HG03460 (cell line): ENCODE data around the gene IRF2BP2.

Experiments
- ATAC-seq: cut with Tn5 transposase; IDR thresholded peaks from one replicate; pipeline ENCODE4 v1.9.1; 2021; ENCODE audit not compliant: unreplicated experiment

Gene IRF2BP2

DNA sequence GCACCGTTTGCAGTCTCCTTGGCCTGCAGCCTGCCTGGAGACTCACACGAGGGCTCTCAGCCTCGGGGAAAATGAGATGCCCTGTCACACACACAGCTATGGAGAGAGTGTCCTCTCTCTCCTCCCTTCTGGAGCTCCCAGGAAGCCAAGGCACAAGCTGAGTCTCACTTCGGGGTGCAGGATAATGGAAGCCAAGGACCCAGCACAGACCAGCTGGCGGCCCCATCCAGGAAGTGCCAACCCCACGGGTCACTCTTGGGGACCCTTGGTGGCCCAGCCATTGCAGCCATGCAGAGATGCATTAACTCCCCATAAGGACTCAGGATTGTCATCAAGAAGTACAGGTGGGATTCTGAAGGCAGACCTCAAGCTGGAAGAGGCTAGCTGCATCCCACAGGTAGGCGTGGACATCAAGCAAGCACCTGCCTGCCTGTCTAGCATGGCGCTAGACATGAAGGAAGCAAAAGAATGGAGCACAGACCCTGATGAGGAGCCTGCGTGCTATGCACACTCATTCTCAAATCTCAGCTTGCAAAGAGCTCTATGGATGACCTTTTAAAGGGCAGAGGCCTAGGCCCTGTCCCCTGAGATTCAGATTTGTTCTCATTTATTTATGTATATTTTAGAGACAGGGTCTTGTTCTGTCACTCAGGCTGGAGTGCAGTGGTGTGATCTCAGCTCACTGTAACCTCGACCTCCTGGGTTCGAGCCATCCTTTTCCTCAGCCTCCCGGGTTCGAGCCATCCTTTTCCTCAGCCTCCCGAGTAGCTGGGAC is 49.9 kb downstream of the IRF2BP2 start:
- no peak for ATAC-seq

DNA sequence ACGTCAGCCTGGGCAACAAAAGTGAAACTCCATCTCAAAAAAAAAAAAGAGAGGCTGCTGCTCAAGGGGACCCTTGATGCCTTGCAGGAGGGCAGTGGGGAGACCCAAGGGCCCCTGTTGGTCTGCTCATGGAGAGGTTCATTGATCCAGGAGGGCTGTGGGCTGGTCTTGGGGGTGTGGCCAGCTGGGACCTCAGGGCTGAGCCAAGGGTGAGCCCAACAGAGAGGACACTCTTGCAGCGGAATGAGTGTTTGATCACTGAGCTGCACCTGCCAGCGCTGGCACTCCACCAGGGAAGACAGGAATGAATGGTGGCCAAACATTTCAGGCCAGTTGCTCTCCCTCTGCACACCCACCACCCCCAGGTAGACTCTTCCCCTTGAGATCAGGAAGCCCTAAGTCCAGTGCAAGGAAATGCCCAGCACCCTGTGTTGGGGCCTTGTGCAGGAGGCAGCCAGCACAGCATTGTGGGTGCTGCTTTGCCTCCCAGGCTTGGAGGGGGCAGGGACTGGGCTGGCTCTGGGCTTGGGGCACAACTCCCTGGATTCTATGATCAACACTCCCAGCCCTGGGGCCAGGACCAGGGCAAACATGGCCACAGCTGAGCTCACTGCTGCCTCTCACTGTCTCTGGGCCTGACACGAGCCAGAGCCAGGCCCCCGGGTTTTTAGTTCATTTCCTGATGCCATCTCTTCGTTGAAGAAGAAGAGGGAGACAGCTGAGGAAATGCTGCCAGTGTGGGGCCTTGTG is 50.7 kb downstream of the IRF2BP2 start:
- ATAC-seq = no peak

DNA sequence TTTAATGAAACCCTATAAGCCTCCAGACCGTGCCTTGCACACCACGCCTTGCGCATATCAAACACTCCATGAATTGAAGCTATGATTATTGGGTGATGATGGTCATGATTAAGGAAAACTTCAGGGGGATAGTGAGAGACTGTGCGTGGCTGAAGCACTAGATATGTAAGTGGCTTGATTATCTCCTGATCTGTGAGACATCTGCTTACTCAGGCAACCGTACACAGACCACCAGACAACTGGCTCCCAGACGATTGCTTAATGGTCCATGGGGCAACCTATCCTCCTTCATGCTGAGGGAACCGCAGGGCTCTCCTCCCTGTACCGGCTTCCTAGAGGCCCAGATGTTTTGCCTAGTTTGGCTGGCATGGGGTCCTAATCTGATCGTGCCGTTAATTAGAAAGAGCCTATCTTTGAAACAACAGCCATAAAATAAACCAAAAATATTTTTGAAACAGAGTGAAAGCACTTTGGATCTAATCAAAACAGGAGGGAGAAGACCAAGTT is 51.6 kb downstream of the IRF2BP2 start:
- no peak for ATAC-seq

DNA sequence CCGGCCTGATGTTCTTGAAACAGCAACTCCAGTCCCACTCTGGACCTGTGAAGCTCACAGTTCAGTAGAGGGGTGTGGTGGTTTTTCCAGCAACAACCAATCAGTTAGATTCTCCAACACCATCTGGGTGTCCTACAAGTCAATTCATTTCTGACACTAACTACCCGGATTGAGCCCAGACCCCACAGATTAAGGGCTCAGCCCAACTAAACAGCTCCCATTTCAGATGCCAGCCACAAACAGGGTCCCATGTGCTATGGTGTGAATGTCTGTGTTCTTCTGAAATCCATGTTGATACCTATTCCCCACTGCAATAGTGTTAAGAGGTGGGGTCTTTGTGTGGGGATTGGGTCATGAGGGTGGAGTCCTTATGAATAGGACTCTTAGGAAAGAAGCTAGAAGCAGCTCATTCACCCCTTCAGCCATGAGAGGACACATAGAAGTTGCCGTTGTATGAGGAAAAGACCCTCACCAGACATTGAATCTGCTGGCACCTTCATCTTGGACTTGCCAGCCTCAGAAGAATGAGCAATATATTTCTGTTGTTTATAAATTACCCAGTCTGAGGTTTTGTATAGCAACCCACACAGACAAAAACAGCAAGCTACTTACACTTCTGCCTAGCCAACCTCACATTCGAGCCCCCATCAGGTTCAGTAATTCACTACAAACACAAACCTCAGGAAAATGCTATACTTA is 53.6 kb downstream of the IRF2BP2 start:
- ATAC-seq = no peak

DNA sequence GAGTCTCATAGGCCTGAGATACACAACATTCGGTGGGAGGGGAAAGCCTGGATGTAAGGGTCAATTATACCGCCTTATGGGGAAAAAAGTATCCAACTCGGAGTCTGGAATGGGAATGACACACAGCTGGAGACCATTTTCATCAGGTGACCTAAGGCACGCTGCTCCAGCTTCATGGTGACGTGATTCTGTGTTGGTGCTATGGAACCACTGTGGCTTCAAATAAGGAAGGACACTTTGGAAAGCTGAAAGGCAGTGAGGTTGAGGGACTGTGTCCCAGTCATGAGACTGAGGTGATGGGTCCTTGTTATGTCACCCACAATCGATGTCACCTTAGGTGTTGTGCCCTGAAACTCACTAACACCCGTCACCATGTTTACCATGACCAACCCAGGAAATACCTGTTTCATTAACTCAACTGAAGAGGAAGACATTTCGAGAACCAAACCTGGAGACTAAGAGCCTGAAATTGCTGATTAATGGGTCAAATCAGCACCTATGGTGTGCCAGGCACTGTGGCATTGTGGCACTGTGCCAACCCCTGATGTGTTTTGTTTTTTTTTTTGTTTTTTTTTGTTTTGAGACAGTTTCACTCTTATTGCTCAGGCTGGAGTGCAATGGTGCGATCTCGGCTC is 54.5 kb downstream of the IRF2BP2 start:
- ATAC-seq = no peak

DNA sequence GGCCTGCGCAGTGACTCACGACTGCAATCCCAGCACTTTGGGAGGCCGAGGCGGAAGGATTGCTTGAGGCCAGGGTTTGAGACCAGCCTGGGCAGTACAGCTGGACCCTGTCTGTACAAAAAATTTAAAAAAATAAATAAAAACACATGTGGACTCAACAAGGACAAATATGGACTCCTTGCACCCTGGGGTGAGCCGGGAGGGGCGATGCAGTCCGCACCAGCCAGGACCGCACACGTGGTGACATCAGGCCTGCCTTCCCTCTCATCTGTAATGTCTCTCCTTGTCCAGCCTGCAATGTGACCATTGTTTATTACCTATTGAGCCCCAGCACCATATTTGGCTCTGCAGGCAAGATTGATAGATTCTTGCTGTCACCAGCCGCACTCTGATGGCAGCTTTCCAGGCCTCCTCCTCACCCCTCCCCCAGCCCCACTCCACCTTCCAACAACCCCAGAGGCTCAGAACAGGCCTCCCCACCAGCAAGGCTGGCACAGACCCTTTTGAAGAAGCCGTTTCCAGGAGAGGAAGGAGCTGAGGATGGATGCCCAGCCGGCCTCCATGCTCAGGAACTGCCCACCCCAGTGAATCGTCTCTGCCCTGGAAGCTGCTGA is 55.2 kb downstream of the IRF2BP2 start:
- ATAC-seq = no peak
